HEK293T (cell line): ENCODE measurements around the gene TMBIM1.

Experiments used
- FOXM1 ChIP-seq: fragments of 450-650 bp; IDR thresholded peaks from 2 replicates; pipeline ENCODE4 v1.6.1; 2017; ENCODE audit warnings: mild to moderate bottlenecking, borderline replicate concordance
- SP1 ChIP-seq: fragments of 450-650 bp; IDR thresholded peaks from 2 replicates; pipeline ENCODE4 v1.6.1; 2017
- SUZ12 ChIP-seq: fragments of 450-650 bp; IDR thresholded peaks from 2 replicates; pipeline ENCODE4 v1.6.1; 2016; ENCODE audit warnings: mild to moderate bottlenecking
- ZNF384 ChIP-seq: fragments of 450-650 bp; IDR thresholded peaks from 2 replicates; pipeline ENCODE4 v1.6.1; 2016

DNA sequence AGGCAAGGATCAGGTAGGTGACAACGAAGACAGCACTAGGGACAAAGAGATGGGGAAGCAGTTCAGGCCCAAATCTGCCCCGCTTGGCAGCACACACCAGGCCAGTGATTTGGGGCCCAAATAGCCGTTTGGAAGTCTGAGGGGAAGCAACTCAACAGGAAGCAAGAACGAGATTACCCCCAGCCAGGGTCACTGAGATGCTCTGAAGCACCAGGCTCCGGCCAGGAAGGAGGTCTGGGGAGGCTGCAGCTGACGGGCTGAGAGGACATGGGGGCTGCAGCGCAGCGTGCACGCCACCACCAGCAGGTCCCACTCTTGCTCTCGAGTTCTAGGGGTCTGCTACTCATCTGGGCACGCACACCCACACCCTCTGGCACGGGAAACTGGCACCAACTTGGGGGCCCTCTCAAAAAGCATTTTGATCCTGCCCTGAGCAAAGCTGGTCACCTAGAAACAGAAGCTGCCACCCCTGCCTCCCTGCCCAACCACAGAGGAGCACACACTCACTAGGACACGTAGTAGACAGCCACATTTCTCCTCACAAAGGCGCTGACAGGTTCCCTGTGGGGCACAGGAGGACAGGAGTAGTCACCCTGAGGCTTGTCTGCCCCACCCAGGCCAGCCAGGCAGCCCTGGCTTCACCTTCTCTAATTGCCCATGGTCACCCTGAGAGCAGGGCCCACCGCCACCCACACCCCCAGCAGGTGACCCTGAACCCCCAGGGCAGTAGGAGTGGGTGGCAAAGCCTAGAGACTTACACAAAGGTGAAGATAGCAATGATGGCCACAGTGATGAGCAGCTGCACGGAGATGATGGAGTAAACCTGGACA is 13.6 kb downstream of the TMBIM1 start:
- TF ChIP-seq SP1 (no peak), SUZ12 (no peak), FOXM1 (no peak), ZNF384 (no peak)
